ENCODE measurements around the gene FRMD3.

FRMD3 gene

DNA sequence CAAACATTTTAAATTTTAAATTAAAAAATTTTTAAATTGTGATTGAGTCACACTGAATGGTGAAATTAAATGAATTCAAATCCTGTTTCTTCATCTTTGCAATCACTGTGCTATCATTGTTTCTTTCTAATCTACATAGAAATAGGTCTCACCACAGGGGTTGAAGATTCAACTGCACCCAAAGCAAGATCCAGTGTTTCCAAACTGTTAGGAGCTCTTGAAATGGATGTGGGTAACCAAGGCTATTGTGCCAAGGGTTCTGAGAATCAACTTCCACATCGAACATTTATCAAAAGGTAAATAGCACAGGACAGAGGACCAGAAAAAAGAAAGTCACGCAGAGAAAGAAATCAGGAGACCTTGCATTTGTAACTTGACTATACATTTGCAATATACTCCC, 302.7 kb downstream of the FRMD3 start:
- Histone ChIP-seq H3K36me3 (ENCODE audit: insufficient read depth) (no peaks in the 10 kb centered on the region), H3K27ac (no peak overlapping the region), H4K20me1 (ENCODE audit: insufficient read depth) (no peaks in the 10 kb centered on the region), H3K4me1 (ENCODE audit: low read depth, poor library complexity, severe bottlenecking) (no peaks in the 10 kb centered on the region), H2AFZ (ENCODE audit: low read depth) (no peak overlapping the region), H3K27me3 (ENCODE audit: insufficient read depth, low read depth) (no peaks in the 10 kb centered on the region), H3K4me2 (no peak overlapping the region), H3K4me3 (IDR thresholded peaks at IDR 0.05; ENCODE audit: insufficient read depth, low read depth, low read length) (no peak overlapping the region), H3K9ac (no peak overlapping the region), H3K79me2 (ENCODE audit: insufficient read depth, low read depth) (no peaks in the 10 kb centered on the region)
- TF ChIP-seq, protein P1, sequence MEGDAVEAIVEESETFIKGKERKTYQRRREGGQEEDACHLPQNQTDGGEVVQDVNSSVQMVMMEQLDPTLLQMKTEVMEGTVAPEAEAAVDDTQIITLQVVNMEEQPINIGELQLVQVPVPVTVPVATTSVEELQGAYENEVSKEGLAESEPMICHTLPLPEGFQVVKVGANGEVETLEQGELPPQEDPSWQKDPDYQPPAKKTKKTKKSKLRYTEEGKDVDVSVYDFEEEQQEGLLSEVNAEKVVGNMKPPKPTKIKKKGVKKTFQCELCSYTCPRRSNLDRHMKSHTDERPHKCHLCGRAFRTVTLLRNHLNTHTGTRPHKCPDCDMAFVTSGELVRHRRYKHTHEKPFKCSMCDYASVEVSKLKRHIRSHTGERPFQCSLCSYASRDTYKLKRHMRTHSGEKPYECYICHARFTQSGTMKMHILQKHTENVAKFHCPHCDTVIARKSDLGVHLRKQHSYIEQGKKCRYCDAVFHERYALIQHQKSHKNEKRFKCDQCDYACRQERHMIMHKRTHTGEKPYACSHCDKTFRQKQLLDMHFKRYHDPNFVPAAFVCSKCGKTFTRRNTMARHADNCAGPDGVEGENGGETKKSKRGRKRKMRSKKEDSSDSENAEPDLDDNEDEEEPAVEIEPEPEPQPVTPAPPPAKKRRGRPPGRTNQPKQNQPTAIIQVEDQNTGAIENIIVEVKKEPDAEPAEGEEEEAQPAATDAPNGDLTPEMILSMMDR (conservative IDR thresholded peaks at IDR 0.05; ENCODE audit: low read depth, low read length), result no peak

DNA sequence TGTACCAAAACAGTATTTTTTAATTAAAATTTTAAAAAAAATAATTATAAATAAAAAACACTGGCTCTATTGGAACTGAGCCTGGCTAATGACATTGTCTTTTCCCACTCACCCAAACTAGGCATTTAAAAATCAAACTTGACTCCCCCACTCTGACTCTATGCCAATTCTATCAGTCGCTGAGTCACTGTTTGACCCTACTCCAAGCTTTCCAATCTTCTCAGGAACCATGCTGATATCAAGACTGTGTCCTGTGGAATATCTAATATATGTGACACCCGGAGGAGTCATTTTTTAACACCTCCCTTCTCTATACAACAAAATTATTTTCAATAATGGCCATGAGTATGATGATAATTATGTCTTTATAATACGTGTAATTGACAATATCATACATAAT, 303.7 kb downstream of the FRMD3 start:
- Histone ChIP-seq H3K27ac (no peak overlapping the region), H3K36me3 (ENCODE audit: insufficient read depth) (no peaks in the 10 kb centered on the region), H3K4me2 (no peak overlapping the region), H3K4me3 (IDR thresholded peaks at IDR 0.05; ENCODE audit: insufficient read depth, low read depth, low read length) (no peak overlapping the region), H3K79me2 (ENCODE audit: insufficient read depth, low read depth) (no peaks in the 10 kb centered on the region), H3K9ac (no peak overlapping the region), H4K20me1 (ENCODE audit: insufficient read depth) (no peaks in the 10 kb centered on the region), H2AFZ (ENCODE audit: low read depth) (no peak overlapping the region), H3K27me3 (ENCODE audit: insufficient read depth, low read depth) (no peaks in the 10 kb centered on the region), H3K4me1 (ENCODE audit: low read depth, poor library complexity, severe bottlenecking) (no peaks in the 10 kb centered on the region)
- TF ChIP-seq, protein P1 (conservative IDR thresholded peaks at IDR 0.05; ENCODE audit: low read depth, low read length), result no peak

DNA sequence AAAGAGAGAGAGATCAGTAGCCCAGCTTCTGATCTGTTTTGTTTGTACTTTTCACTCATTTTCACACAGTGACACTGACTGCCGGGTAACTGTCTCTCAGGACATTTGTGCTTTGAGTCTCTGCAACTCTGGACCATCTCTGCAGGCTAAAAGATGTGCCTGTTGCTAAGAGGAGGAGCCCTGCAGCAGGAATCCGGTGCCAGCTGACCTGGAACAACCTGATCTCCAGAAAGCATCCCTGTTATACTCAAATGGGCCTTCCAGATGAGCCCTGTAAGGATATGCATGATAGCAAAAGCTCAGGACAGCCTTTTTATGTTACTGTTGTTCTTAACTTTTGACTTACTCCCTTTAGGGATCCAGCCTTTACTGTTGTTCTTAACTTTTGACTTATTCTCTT, 304.6 kb downstream of the FRMD3 start:
- H3K27ac ChIP-seq, result no peak overlapping the region
- no peaks in the 10 kb centered on the region for H4K20me1 ChIP-seq (ENCODE audit: insufficient read depth)
- no peaks in the 10 kb centered on the region for H3K79me2 ChIP-seq (ENCODE audit: insufficient read depth, low read depth)
- no peak overlapping the region for H3K4me2 ChIP-seq
- no peak overlapping the region for H2AFZ ChIP-seq (ENCODE audit: low read depth)
- H3K27me3 ChIP-seq (ENCODE audit: insufficient read depth, low read depth), result no peaks in the 10 kb centered on the region
- no peaks in the 10 kb centered on the region for H3K36me3 ChIP-seq (ENCODE audit: insufficient read depth)
- no peak overlapping the region for H3K4me3 ChIP-seq (IDR thresholded peaks at IDR 0.05; ENCODE audit: insufficient read depth, low read depth, low read length)
- H3K4me1 ChIP-seq (ENCODE audit: low read depth, poor library complexity, severe bottlenecking), result no peaks in the 10 kb centered on the region
- TF ChIP-seq, protein P1 (conservative IDR thresholded peaks at IDR 0.05; ENCODE audit: low read depth, low read length), result no peak
- no peak overlapping the region for H3K9ac ChIP-seq

DNA sequence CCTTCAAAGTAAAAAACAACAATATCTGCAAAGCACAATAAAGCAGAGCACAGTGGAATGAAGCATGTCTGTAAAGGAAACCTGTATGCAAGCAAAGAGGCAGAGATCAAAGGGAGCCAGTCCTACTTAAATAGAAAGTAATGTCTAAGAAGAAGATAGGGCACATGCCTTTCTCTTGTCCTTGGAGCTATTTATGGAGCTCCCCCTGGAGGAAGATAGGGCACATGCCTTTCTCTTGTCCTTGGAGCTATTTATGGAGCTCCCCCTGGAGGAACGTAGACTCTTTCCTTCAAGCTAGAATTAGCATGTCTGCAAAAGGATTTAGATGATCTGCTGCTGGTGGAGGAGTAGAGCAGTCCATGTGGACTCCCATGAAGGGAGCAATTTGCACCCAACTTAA, 307.2 kb downstream of the FRMD3 start:
- Histone ChIP-seq H2AFZ (ENCODE audit: low read depth) (no peak overlapping the region), H3K79me2 (ENCODE audit: insufficient read depth, low read depth) (no peaks in the 10 kb centered on the region), H3K4me3 (IDR thresholded peaks at IDR 0.05; ENCODE audit: insufficient read depth, low read depth, low read length) (no peak overlapping the region), H3K9ac (no peak overlapping the region), H3K27ac (no peak overlapping the region), H3K36me3 (ENCODE audit: insufficient read depth) (no peaks in the 10 kb centered on the region), H3K4me2 (no peak overlapping the region), H3K27me3 (ENCODE audit: insufficient read depth, low read depth) (no peaks in the 10 kb centered on the region), H3K4me1 (ENCODE audit: low read depth, poor library complexity, severe bottlenecking) (no peaks in the 10 kb centered on the region), H4K20me1 (ENCODE audit: insufficient read depth) (no peaks in the 10 kb centered on the region)
- TF ChIP-seq, protein P1 (conservative IDR thresholded peaks at IDR 0.05; ENCODE audit: low read depth, low read length), result no peak

DNA sequence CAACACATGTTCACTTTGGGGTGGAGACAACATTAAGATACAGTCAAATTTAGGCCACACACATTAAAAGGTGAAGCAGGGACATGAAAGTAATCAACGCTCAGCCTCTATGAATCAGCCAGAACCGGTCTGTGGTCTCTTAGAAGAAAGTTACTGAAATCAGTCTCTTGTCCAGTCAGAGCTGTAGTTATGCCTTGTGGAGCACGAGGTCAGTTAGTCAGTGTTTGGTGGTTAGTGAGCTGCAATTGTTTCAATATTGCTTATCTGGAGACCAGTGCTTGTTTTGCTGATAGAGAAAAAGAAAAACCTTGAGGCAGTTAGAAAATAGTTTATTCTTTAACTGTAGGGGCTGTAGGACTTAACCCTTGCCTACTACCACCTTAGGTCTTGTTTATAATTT, 317.5 kb downstream of the FRMD3 start:
- H3K9ac ChIP-seq, result no peak overlapping the region
- no peaks in the 10 kb centered on the region for H3K27me3 ChIP-seq (ENCODE audit: insufficient read depth, low read depth)
- no peak overlapping the region for H3K4me3 ChIP-seq (IDR thresholded peaks at IDR 0.05; ENCODE audit: insufficient read depth, low read depth, low read length)
- no peak overlapping the region for H2AFZ ChIP-seq (ENCODE audit: low read depth)
- H3K27ac ChIP-seq, result no peak overlapping the region
- H3K4me2 ChIP-seq, result no peak overlapping the region
- no peaks in the 10 kb centered on the region for H4K20me1 ChIP-seq (ENCODE audit: insufficient read depth)
- no peaks in the 10 kb centered on the region for H3K4me1 ChIP-seq (ENCODE audit: low read depth, poor library complexity, severe bottlenecking)
- TF ChIP-seq, protein P1 (conservative IDR thresholded peaks at IDR 0.05; ENCODE audit: low read depth, low read length), result no peak
- no peaks in the 10 kb centered on the region for H3K79me2 ChIP-seq (ENCODE audit: insufficient read depth, low read depth)
- H3K36me3 ChIP-seq (ENCODE audit: insufficient read depth), result no peaks in the 10 kb centered on the region

Measured in KMS-11 (cell line).